ENCODE results near the gene FGG.

Gene FGG

GRCh38 chr4:154623995-154624394 is 11.5 kb upstream of the FGG start:
- peaks cover 37% of the 10 kb centered on the region for H3K27me3 ChIP-seq (ENCODE audit: insufficient read depth, low read length)
- no peak overlapping the region for H3K4me3 ChIP-seq (ENCODE audit: low read length)
- H3K9ac ChIP-seq (ENCODE audit: low read depth, low read length): no peak overlapping the region
- H3K4me1 ChIP-seq (ENCODE audit: insufficient read depth, low read length): no peaks in the 10 kb centered on the region; the same call in 1 of the 2 replicates
- H3K36me3 ChIP-seq (ENCODE audit: insufficient read depth, low read depth, low read length): no peaks in the 10 kb centered on the region
- H3K9me3 ChIP-seq (ENCODE audit: insufficient read depth, low read depth, low read length): no peaks in the 10 kb centered on the region
- H3K27ac ChIP-seq (ENCODE audit: low read length): no peak overlapping the region

DNA sequence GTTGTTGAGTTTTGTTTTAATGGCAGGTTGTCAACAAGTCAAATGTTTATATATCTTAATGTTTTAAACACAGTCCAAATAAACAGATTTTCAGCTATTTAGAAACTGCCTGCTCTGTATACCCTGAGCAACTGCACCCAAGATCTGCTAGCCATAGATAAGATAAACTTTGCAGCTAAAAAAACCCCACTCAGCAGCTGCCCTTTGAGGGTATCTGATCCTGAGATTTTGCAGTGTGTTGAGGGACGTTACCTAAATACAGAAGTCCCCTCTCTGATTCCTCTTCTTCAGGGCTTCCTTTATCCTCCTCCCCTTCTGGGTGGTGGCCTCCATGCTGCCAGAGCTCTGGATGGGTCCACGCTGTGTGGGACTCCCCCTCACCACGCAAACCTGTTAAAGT is 11.0 kb upstream of the FGG start:
- Histone ChIP-seq H3K4me3 (ENCODE audit: low read length) (no peak overlapping the region), H3K4me1 (ENCODE audit: insufficient read depth, low read length) (no peaks in the 10 kb centered on the region; the same call in 1 of the 2 replicates), H3K27ac (ENCODE audit: low read length) (no peak overlapping the region), H3K27me3 (ENCODE audit: insufficient read depth, low read length) (peaks cover 33% of the 10 kb centered on the region), H3K9me3 (ENCODE audit: insufficient read depth, low read depth, low read length) (no peaks in the 10 kb centered on the region), H3K36me3 (ENCODE audit: insufficient read depth, low read depth, low read length) (no peaks in the 10 kb centered on the region), H3K9ac (ENCODE audit: low read depth, low read length) (no peak overlapping the region)

DNA sequence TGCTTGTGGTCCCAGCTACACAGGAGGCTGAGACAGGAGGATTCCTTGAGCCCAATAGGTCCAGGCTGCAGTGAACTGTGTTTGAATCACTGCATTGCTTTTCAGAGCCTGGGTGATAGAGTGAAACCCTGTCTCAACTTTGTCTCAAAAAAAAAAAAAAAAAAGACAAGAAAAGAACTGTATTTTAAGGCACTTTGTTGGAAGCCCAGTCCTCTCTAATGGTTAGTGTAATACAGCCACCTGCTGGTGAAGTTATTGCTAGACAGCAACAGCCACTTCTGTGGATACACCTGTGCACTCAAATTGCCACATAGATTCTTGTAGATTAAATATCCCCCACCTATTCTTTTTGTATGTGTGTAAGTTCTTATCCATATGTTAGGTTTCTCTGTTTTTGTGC is 10.1 kb upstream of the FGG start:
- H3K4me1 ChIP-seq (ENCODE audit: insufficient read depth, low read length): no peaks in the 10 kb centered on the region; the same call in 1 of the 2 replicates
- no peaks in the 10 kb centered on the region for H3K9me3 ChIP-seq (ENCODE audit: insufficient read depth, low read depth, low read length)
- peaks cover 25% of the 10 kb centered on the region for H3K27me3 ChIP-seq (ENCODE audit: insufficient read depth, low read length)
- H3K36me3 ChIP-seq (ENCODE audit: insufficient read depth, low read depth, low read length): no peaks in the 10 kb centered on the region
- no peak overlapping the region for H3K9ac ChIP-seq (ENCODE audit: low read depth, low read length)
- H3K27ac ChIP-seq (ENCODE audit: low read length): no peak overlapping the region
- H3K4me3 ChIP-seq (ENCODE audit: low read length): no peak overlapping the region

- H3K4me1 ChIP-seq (ENCODE audit: insufficient read depth, low read length): no peaks in the 10 kb centered on the region
- no peaks in the 10 kb centered on the region for H3K36me3 ChIP-seq (ENCODE audit: insufficient read depth, low read depth, low read length)
- peaks cover under 1% of the 10 kb centered on the region; the same call in 1 of the 2 replicates for H3K27me3 ChIP-seq (ENCODE audit: insufficient read depth, low read length)
- H3K27ac ChIP-seq (ENCODE audit: low read length): no peak overlapping the region
- H3K9ac ChIP-seq (ENCODE audit: low read depth, low read length): no peak overlapping the region
- H3K9me3 ChIP-seq (ENCODE audit: insufficient read depth, low read depth, low read length): no peaks in the 10 kb centered on the region
- H3K4me3 ChIP-seq (ENCODE audit: low read length): no peak overlapping the region
These were observed 7.7 kb upstream of the FGG start for GRCh38 chr4:154620111-154620510.

DNA sequence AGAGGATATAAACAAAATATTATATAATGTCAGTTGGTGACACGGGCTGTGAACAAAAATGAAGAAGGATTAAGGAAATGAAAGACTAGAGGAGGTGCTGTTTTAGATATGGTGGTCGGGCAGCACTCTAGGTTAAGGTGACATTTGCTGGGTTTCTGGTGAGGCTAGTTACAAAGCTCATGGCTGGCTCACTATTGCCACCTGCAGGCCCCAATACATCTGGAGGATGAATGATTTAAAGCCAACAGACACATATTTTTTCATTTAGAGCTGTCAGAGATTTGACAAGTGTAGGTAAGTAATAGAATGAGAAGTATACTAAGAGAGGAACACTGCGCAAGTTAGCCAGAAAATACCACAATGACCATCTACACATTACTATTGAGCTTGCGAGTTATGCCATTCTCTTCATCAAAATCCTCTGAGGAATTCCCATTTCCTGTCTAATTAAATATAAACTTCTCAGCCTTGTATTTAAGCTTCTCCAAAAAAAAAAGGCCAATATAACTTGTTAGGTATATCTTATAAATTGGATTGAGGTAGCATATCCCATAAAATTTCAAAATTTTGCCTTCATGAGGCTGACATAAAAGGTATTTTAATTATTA is 6.4 kb upstream of the FGG start:
- no peaks in the 10 kb centered on the region for H3K9me3 ChIP-seq (ENCODE audit: insufficient read depth, low read depth, low read length)
- no peak overlapping the region for H3K27ac ChIP-seq (ENCODE audit: low read length)
- H3K4me1 ChIP-seq (ENCODE audit: insufficient read depth, low read length): no peaks in the 10 kb centered on the region
- H3K27me3 ChIP-seq (ENCODE audit: insufficient read depth, low read length): no peaks in the 10 kb centered on the region
- no peak overlapping the region for H3K4me3 ChIP-seq (ENCODE audit: low read length)
- H3K9ac ChIP-seq (ENCODE audit: low read depth, low read length): no peak overlapping the region
- H3K36me3 ChIP-seq (ENCODE audit: insufficient read depth, low read depth, low read length): no peaks in the 10 kb centered on the region

GRCh38 chr4:154617820-154618317 is 5.4 kb upstream of the FGG start:
- H3K27me3 ChIP-seq (ENCODE audit: insufficient read depth, low read length): no peaks in the 10 kb centered on the region
- H3K9ac ChIP-seq (ENCODE audit: low read depth, low read length): no peak overlapping the region
- no peak overlapping the region for H3K27ac ChIP-seq (ENCODE audit: low read length)
- H3K36me3 ChIP-seq (ENCODE audit: insufficient read depth, low read depth, low read length): no peaks in the 10 kb centered on the region
- no peaks in the 10 kb centered on the region for H3K9me3 ChIP-seq (ENCODE audit: insufficient read depth, low read depth, low read length)
- H3K4me1 ChIP-seq (ENCODE audit: insufficient read depth, low read length): no peaks in the 10 kb centered on the region
- no peak overlapping the region for H3K4me3 ChIP-seq (ENCODE audit: low read length)

GRCh38 chr4:154616731-154617130 is 4.3 kb upstream of the FGG start:
- Histone ChIP-seq H3K36me3 (ENCODE audit: insufficient read depth, low read depth, low read length) (no peaks in the 10 kb centered on the region), H3K4me3 (ENCODE audit: low read length) (no peak overlapping the region), H3K27ac (ENCODE audit: low read length) (no peak overlapping the region), H3K9me3 (ENCODE audit: insufficient read depth, low read depth, low read length) (no peaks in the 10 kb centered on the region), H3K27me3 (ENCODE audit: insufficient read depth, low read length) (no peaks in the 10 kb centered on the region), H3K4me1 (ENCODE audit: insufficient read depth, low read length) (no peaks in the 10 kb centered on the region), H3K9ac (ENCODE audit: low read depth, low read length) (no peak overlapping the region)

GRCh38 chr4:154616287-154616686 is 3.8 kb upstream of the FGG start:
- no peak overlapping the region for H3K9ac ChIP-seq (ENCODE audit: low read depth, low read length)
- H3K4me1 ChIP-seq (ENCODE audit: insufficient read depth, low read length): no peaks in the 10 kb centered on the region
- H3K36me3 ChIP-seq (ENCODE audit: insufficient read depth, low read depth, low read length): no peaks in the 10 kb centered on the region
- H3K27me3 ChIP-seq (ENCODE audit: insufficient read depth, low read length): no peaks in the 10 kb centered on the region
- no peaks in the 10 kb centered on the region for H3K9me3 ChIP-seq (ENCODE audit: insufficient read depth, low read depth, low read length)
- no peak overlapping the region for H3K4me3 ChIP-seq (ENCODE audit: low read length)
- no peak overlapping the region for H3K27ac ChIP-seq (ENCODE audit: low read length)

- no peak overlapping the region for H3K27ac ChIP-seq (ENCODE audit: low read length)
- no peaks in the 10 kb centered on the region for H3K36me3 ChIP-seq (ENCODE audit: insufficient read depth, low read depth, low read length)
- no peaks in the 10 kb centered on the region for H3K4me1 ChIP-seq (ENCODE audit: insufficient read depth, low read length)
- no peaks in the 10 kb centered on the region for H3K9me3 ChIP-seq (ENCODE audit: insufficient read depth, low read depth, low read length)
- no peak overlapping the region for H3K4me3 ChIP-seq (ENCODE audit: low read length)
- no peaks in the 10 kb centered on the region for H3K27me3 ChIP-seq (ENCODE audit: insufficient read depth, low read length)
- H3K9ac ChIP-seq (ENCODE audit: low read depth, low read length): no peak overlapping the region
These were observed 2.8 kb upstream of the FGG start for GRCh38 chr4:154615211-154615610.

DNA sequence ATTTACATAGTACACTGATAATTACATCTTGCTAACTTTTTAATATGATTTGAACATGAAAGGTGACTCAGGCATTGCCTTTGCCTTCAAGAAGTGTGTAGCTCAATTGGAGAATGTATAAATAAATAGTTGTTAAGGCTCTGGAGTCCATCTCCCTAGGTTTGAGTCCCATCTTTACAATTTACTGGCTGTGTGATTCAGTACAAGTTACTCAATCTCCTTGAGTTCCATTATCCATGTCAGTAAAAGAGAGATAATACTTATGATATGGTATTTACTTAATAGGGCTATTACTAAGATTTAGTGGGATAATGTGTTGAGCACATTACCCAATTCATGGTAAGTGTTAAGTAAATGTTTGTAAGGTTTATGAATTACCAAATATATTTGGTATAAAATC is 1.9 kb upstream of the FGG start:
- Histone ChIP-seq H3K9me3 (ENCODE audit: insufficient read depth, low read depth, low read length) (no peaks in the 10 kb centered on the region), H3K9ac (ENCODE audit: low read depth, low read length) (no peak overlapping the region), H3K4me3 (ENCODE audit: low read length) (no peak overlapping the region), H3K4me1 (ENCODE audit: insufficient read depth, low read length) (no peaks in the 10 kb centered on the region), H3K27ac (ENCODE audit: low read length) (no peak overlapping the region), H3K27me3 (ENCODE audit: insufficient read depth, low read length) (no peaks in the 10 kb centered on the region), H3K36me3 (ENCODE audit: insufficient read depth, low read depth, low read length) (no peaks in the 10 kb centered on the region)

DNA sequence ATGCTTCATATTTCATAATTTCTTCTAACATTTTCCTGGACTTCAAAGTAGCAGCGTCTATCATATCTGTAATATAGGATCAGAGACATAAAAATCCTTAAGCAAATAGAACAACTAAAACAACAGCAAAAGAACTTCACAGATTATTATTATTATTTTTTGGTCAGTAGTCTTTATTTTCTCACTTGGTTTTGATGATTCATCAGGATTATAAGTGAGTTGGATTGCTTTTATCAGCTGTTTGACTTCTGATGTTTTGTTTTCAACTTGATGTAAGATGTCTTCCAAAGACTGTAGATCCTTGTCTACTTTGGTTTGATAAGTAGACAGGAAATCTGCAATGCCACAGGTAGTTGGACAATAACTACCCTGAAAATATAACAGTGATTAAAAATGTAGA is 623 bp downstream of the FGG start:
- no peaks in the 10 kb centered on the region for H3K27me3 ChIP-seq (ENCODE audit: insufficient read depth, low read length)
- no peak overlapping the region for H3K9ac ChIP-seq (ENCODE audit: low read depth, low read length)
- no peak overlapping the region for H3K27ac ChIP-seq (ENCODE audit: low read length)
- no peaks in the 10 kb centered on the region for H3K4me1 ChIP-seq (ENCODE audit: insufficient read depth, low read length)
- no peaks in the 10 kb centered on the region for H3K36me3 ChIP-seq (ENCODE audit: insufficient read depth, low read depth, low read length)
- no peaks in the 10 kb centered on the region for H3K9me3 ChIP-seq (ENCODE audit: insufficient read depth, low read depth, low read length)
- H3K4me3 ChIP-seq (ENCODE audit: low read length): no peak overlapping the region

DNA sequence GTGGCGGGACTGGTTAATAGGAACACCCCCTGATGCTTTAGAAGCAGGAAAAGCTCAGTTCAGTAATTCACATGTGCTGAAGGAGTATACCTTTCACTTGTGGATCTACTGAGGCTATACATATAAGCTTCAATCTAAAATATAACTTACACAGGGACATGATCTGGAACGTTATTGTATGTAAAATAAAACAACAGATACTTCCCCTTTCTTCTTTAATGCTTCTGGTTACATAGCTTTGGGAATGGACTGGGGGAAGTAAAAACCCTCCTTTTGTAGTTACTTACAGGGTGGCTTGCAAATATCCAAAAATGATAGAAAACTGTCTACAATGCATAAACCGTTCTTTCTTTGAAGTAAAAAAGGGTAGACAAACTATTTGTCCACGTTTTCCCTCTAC is 1.9 kb downstream of the FGG start:
- H3K4me3 ChIP-seq (ENCODE audit: low read length): no peak overlapping the region
- no peaks in the 10 kb centered on the region for H3K4me1 ChIP-seq (ENCODE audit: insufficient read depth, low read length)
- no peaks in the 10 kb centered on the region for H3K36me3 ChIP-seq (ENCODE audit: insufficient read depth, low read depth, low read length)
- no peak overlapping the region for H3K9ac ChIP-seq (ENCODE audit: low read depth, low read length)
- H3K27me3 ChIP-seq (ENCODE audit: insufficient read depth, low read length): no peaks in the 10 kb centered on the region
- H3K27ac ChIP-seq (ENCODE audit: low read length): no peak overlapping the region
- no peaks in the 10 kb centered on the region for H3K9me3 ChIP-seq (ENCODE audit: insufficient read depth, low read depth, low read length)

All from iPS-20b (cell line).